HG03571 (cell line): ENCODE data around the gene FOXA3.
"Not testable (repeated sequence)": the region's sequence is repeated elsewhere in the genome, so short reads cannot be mapped to it uniquely, and the experiment has no call there.

ENCODE experiments used
- ATAC-seq: cut with Tn5 transposase; IDR thresholded peaks from one replicate; pipeline ENCODE4 v1.9.1; 2021; ENCODE audit not compliant: unreplicated experiment

FOXA3 gene

GRCh38 chr19:45827459-45828093, 36.5 kb upstream of the FOXA3 start:
- no peak for ATAC-seq

- no peak for ATAC-seq
Observed at GRCh38 chr19:45828523-45828922, 35.6 kb upstream of the FOXA3 start.

GRCh38 chr19:45828945-45829344, 35.2 kb upstream of the FOXA3 start:
- ATAC-seq, result no peak

GRCh38 chr19:45834970-45835369, 29.2 kb upstream of the FOXA3 start:
- ATAC-seq, result no peak

- no peak for ATAC-seq
Observed at GRCh38 chr19:45842198-45842597, 21.9 kb upstream of the FOXA3 start.

GRCh38 chr19:45847663-45848062, 16.5 kb upstream of the FOXA3 start:
- ATAC-seq, result no peak

- no peak for ATAC-seq
Observed at GRCh38 chr19:45848922-45849321, 15.2 kb upstream of the FOXA3 start.

GRCh38 chr19:45852145-45852750, 11.9 kb upstream of the FOXA3 start:
- ATAC-seq, result no peak

- no peak for ATAC-seq
Observed at GRCh38 chr19:45852983-45853382, 11.1 kb upstream of the FOXA3 start.

- ATAC-seq, result no peak
Observed at GRCh38 chr19:45854167-45854778, 9.9 kb upstream of the FOXA3 start.

- no peak for ATAC-seq
Observed at GRCh38 chr19:45860359-45861259, 3.5 kb upstream of the FOXA3 start.

- ATAC-seq, result no peak
Observed at GRCh38 chr19:45862271-45862563, 1.9 kb upstream of the FOXA3 start.

GRCh38 chr19:45862564-45863334, 1.4 kb upstream of the FOXA3 start, which contains the start of gene SYMPK:
TSS of gene SYMPK (minus strand) at chr19:45863147. CDS start at chr19:45854495, 8,652 bp downstream.
- peak; percentile 78 for ATAC-seq

GRCh38 chr19:45863335-45863839, 739 bp upstream of the FOXA3 start:
- ATAC-seq, result no peak

GRCh38 chr19:45864629-45865082, 530 bp downstream of the FOXA3 start:
- ATAC-seq, result no peak

GRCh38 chr19:45865269-45865948, 1.3 kb downstream of the FOXA3 start:
- no peak for ATAC-seq

- no peak for ATAC-seq
Observed at GRCh38 chr19:45866400-45867176, 2.5 kb downstream of the FOXA3 start.

GRCh38 chr19:45867241-45867640, 3.1 kb downstream of the FOXA3 start:
- ATAC-seq, result not testable (repeated sequence)

GRCh38 chr19:45870798-45871197, 6.7 kb downstream of the FOXA3 start:
- no peak for ATAC-seq
